ENCODE results near the gene HYAL1.
A peak's percentile ranks its signal among the peaks of the same experiment; 100 is the strongest.

Gene HYAL1

DNA sequence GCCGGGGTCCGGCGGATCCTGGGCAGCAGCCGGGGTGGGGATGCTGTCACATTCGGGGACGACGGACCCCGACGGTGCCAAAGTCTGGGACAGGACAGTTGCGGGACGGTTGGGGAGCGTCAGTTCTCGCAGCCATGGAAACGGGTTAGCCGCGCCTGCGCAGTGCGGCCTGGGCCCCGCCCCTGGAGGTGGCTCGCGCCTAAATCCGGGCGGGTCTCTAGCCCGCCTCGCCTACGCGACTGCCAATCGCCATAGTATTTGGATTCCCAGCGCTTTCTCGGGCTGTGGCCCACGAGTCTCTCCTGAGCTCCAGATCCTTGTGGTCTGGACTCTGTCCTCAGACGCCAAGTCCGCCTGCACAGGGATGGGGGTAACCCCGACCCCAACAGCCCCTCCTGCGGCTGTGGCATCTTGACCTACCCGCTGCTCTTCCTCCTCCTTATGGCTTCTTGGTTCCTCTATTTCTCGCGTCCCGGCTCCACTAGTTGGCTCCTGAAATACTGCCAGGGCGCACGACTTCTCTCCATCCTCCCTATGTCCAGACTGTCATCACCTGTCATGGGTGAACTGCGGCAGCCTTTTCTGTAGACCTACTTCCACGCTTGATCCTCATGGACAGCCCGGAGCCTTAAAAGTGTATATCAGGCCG is 42.3 kb upstream of the HYAL1 start, which contains the start of gene ZMYND10:
Gene ZMYND10, minus strand, starts transcription at position 147 of the 649 bp plus-strand sequence. CDS start 153 bp downstream, outside the sequence.
- no peak within 1 kb of the TSS for H3K9ac ChIP-seq (ENCODE audit: low read depth, low read length, poor library complexity, severe bottlenecking)

DNA sequence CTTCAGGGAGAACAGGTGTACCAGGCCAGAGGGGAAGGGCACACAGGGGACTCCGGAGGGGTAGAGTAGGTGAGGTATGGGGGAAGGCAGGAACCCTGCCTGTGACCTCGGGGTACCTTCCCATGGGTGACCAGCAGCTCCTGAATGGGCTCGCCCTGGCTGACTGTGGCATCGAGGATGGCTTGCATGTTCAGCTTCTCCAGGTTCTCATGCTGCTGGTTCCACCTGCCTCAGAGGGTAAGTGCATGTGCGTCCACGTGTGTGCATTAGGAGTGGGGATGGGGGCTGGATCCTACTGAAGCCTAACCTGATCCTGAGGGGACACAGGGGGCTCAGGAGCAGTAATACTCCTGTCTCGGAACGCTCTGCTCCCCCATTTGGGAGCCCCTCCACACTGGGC is 41.6 kb upstream of the HYAL1 start:
- no peak overlapping the region for H3K4me2 ChIP-seq (ENCODE audit: low read depth, low read length, poor library complexity, severe bottlenecking)
- H2AFZ ChIP-seq (ENCODE audit: low read length) = no peak overlapping the region
- H3K4me3 ChIP-seq (ENCODE audit: low read length, poor library complexity, severe bottlenecking) = no peak overlapping the region

More for the DNA sequence above, 42.3 kb upstream of the HYAL1 start, which contains the start of gene ZMYND10:
- no peak within 1 kb of the TSS for H3K4me2 ChIP-seq (ENCODE audit: low read depth, low read length, poor library complexity, severe bottlenecking)
- H3K9me2 ChIP-seq (replicated peaks; ENCODE audit: low read depth, low read length) = no peaks in the 10 kb centered on the region
- H3K9me3 ChIP-seq (ENCODE audit: insufficient read depth, low read depth, low read length) = no peaks in the 10 kb centered on the region
- H3K4me3 ChIP-seq (ENCODE audit: low read length, poor library complexity, severe bottlenecking) = no peak within 1 kb of the TSS
- H4K20me1 ChIP-seq (ENCODE audit: insufficient read depth, low read length, poor library complexity, severe bottlenecking) = no peaks in the 10 kb centered on the region
- no peak within 1 kb of the TSS for H2AFZ ChIP-seq (ENCODE audit: low read length)
- no peaks in the 10 kb centered on the region for H3K27me3 ChIP-seq (ENCODE audit: insufficient read depth, low read length, poor library complexity, severe bottlenecking)
- peaks cover 50% of the 10 kb centered on the region for H3K4me1 ChIP-seq (ENCODE audit: insufficient read depth, low read length, poor library complexity, severe bottlenecking)
- peaks cover 6% of the 10 kb centered on the region; the same call in 1 of the 2 replicates for H3F3A ChIP-seq (ENCODE audit: low read depth)
- TF ChIP-seq, protein P1, sequence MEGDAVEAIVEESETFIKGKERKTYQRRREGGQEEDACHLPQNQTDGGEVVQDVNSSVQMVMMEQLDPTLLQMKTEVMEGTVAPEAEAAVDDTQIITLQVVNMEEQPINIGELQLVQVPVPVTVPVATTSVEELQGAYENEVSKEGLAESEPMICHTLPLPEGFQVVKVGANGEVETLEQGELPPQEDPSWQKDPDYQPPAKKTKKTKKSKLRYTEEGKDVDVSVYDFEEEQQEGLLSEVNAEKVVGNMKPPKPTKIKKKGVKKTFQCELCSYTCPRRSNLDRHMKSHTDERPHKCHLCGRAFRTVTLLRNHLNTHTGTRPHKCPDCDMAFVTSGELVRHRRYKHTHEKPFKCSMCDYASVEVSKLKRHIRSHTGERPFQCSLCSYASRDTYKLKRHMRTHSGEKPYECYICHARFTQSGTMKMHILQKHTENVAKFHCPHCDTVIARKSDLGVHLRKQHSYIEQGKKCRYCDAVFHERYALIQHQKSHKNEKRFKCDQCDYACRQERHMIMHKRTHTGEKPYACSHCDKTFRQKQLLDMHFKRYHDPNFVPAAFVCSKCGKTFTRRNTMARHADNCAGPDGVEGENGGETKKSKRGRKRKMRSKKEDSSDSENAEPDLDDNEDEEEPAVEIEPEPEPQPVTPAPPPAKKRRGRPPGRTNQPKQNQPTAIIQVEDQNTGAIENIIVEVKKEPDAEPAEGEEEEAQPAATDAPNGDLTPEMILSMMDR (conservative IDR thresholded peaks at IDR 0.05; ENCODE audit: low read length) = no peak
- peaks cover 43% of the 10 kb centered on the region for H3K79me2 ChIP-seq (ENCODE audit: insufficient read depth, low read length)
- H3K36me3 ChIP-seq (ENCODE audit: insufficient read depth, low read length) = peaks cover 7% of the 10 kb centered on the region; the same call in 1 of the 2 replicates

DNA sequence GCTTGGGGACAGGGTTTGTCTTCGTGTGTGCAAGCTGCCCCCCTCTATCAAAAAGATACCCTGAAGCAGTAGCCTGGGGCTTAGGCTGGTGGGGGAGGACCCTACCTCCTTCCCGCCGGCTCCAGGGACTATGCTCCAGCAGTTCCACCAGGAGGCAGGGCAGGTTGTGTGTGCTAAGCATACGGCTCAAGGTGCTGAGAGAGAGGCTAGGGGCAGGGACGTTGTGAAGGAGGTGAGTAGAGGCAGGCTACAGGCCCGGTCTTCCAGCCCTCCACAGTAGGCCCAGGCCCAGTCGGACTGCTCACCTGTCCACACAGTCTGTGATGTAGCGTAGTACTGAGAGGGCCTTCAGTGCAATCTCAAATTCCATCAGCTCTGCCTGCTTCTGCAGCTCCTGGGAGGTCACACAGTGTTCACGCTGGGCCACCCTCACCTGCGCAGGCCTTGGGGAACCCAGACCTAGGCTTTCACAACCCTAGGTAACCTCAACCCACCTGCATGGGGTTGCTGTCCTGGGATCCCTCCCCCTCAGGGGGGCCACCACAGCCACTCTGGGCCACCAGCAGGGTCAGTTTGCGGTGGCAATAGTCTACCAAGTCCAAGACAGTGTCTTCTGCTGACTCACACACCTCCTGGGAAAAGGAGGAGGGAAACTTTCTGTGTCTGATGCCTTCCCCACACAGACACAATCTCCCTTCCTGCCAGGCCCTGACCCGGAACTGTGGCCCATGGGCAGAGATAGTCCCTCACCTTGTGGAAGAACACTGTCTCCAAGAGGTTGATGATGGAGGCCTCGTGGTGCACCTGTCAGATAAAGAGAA is 39.6 kb upstream of the HYAL1 start:
- Histone ChIP-seq H3K4me3 (ENCODE audit: low read length, poor library complexity, severe bottlenecking) (peak overlapping the region; percentile 97), H4K20me1 (ENCODE audit: insufficient read depth, low read length, poor library complexity, severe bottlenecking) (no peaks in the 10 kb centered on the region), H3K79me2 (ENCODE audit: insufficient read depth, low read length) (peaks cover 48% of the 10 kb centered on the region), H3K9ac (ENCODE audit: low read depth, low read length, poor library complexity, severe bottlenecking) (peak overlapping the region; percentile 98), H2AFZ (ENCODE audit: low read length) (no peak overlapping the region), H3K9me3 (ENCODE audit: insufficient read depth, low read depth, low read length) (no peaks in the 10 kb centered on the region), H3K9me2 (replicated peaks; ENCODE audit: low read depth, low read length) (no peaks in the 10 kb centered on the region), H3K27me3 (ENCODE audit: insufficient read depth, low read length, poor library complexity, severe bottlenecking) (no peaks in the 10 kb centered on the region), H3K36me3 (ENCODE audit: insufficient read depth, low read length) (peaks cover 2% of the 10 kb centered on the region; the same call in 1 of the 2 replicates), H3F3A (ENCODE audit: low read depth) (peaks cover 6% of the 10 kb centered on the region; the same call in 1 of the 2 replicates), H3K4me2 (ENCODE audit: low read depth, low read length, poor library complexity, severe bottlenecking) (peak overlapping the region; percentile 91), H3K4me1 (ENCODE audit: insufficient read depth, low read length, poor library complexity, severe bottlenecking) (peaks cover 42% of the 10 kb centered on the region)
- TF ChIP-seq, protein P1 (conservative IDR thresholded peaks at IDR 0.05; ENCODE audit: low read length) = peak; percentile 32; the same call in 1 of the 2 replicates
- TF ChIP-seq EZH2phosphoT487 (IDR thresholded peaks at IDR 0.05; ENCODE audit: borderline replicate concordance) = no peak

More for the DNA sequence above, 41.6 kb upstream of the HYAL1 start:
- TF ChIP-seq, protein P1 (conservative IDR thresholded peaks at IDR 0.05; ENCODE audit: low read length) = no peak
- TF ChIP-seq EZH2phosphoT487 (IDR thresholded peaks at IDR 0.05; ENCODE audit: borderline replicate concordance) = no peak
- Histone ChIP-seq H3K9me3 (ENCODE audit: insufficient read depth, low read depth, low read length) (no peaks in the 10 kb centered on the region), H3F3A (ENCODE audit: low read depth) (peaks cover 6% of the 10 kb centered on the region; the same call in 1 of the 2 replicates), H3K79me2 (ENCODE audit: insufficient read depth, low read length) (peaks cover 45% of the 10 kb centered on the region), H3K4me1 (ENCODE audit: insufficient read depth, low read length, poor library complexity, severe bottlenecking) (peaks cover 47% of the 10 kb centered on the region), H3K9me2 (replicated peaks; ENCODE audit: low read depth, low read length) (no peaks in the 10 kb centered on the region), H3K9ac (ENCODE audit: low read depth, low read length, poor library complexity, severe bottlenecking) (no peak overlapping the region), H3K36me3 (ENCODE audit: insufficient read depth, low read length) (peaks cover 7% of the 10 kb centered on the region; the same call in 1 of the 2 replicates), H4K20me1 (ENCODE audit: insufficient read depth, low read length, poor library complexity, severe bottlenecking) (no peaks in the 10 kb centered on the region), H3K27me3 (ENCODE audit: insufficient read depth, low read length, poor library complexity, severe bottlenecking) (no peaks in the 10 kb centered on the region)
